ENCODE results near the gene PRCC.
"Not testable (repeated sequence)": the region's sequence is repeated elsewhere in the genome, so short reads cannot be mapped to it uniquely, and the experiment has no call there.

The PRCC gene

GRCh38 chr1:156744786-156745419 lies 22.4 kb upstream of the PRCC start:
- no peak for DNase-seq (ENCODE audit: low read depth in 2 of 2)

GRCh38 chr1:156745881-156746280 lies 21.5 kb upstream of the PRCC start:
- DNase-seq (ENCODE audit: low read depth in 2 of 2), result no peak

GRCh38 chr1:156746406-156746727 lies 21.0 kb upstream of the PRCC start:
- no peak for DNase-seq (ENCODE audit: low read depth in 2 of 2)

DNA sequence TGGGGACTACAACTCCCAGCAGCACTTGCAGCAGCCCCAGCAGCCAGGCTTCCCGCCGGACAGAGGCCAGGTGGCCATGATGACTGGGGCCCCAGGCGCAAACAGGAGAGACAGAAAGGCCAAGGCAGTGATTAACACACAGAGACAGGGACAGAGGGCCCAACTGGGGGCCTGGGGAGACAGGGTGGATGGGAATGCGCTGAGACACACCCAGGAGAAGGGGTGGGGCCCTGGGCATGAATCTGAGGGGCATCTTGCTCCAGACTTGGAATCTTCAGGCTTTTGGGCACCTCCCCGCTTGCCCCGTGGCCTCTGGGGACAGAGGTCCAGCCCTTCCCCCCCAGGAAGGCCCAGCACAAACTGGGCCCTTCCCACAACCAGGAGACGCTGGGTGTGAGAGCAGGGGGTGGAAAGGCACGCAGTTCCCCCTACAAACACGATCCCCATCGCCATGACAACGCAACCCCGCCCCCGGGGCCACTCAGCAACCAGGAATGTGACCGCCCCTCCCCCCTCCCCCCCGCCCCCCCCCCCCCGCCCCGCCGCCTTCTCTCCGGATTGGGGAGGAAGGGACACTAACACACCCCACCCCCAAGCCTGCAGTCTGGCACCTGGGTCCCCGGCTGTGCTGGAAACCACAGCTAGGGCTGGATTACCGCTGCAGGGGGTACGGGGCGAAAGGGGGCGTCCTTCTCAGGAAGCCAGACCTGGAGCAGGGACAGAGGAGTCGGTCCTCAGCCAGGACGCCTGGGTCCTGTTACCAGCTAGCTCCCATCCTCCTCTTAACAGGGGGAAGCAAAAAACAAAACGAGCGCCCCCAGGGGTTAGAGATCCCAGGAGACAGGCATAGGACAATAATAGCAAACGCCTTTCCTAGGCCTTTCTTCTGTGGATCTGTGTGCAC lies 20.4 kb upstream of the PRCC start:
- peak in 1 of 2 donors; percentile 56 for DNase-seq (ENCODE audit: low read depth in 2 of 2)

GRCh38 chr1:156747742-156748669 lies 19.3 kb upstream of the PRCC start:
- no peak for DNase-seq (ENCODE audit: low read depth in 2 of 2)

GRCh38 chr1:156748670-156749418 lies 18.5 kb upstream of the PRCC start:
- DNase-seq (ENCODE audit: low read depth in 2 of 2), result no peak

DNA sequence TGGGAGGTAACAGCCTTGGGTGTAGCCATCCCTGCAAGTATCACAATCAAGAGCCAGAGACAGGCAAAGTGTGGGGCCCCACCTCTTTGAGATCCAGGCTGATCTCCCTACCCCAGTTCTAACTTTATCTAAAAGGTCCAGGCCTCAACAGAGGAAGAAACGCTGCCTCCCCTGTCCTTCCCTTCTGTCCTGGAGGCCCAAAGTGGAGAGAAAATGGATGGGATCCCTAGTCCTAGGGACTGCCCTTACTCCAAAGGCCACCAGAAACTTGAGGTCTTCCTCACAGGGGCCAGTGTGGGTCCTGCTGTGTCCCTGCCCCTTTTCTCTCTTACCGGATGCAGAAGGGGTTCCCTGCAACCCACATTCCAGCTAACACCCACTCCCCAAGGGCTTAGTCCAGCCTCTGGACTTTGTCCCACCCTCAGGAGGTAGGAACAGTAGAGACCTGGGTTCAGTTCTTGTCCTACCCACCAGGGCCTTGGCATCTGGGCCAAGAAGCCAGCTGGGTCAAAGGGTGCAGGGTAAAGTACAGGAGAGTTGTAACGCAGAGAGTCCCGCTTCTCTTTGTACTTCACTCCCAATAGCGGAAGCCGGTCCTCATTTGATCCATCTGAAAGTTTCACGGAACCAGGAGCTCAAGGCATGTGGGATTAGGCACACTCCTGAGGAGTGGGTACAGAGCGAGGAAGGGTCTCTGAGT lies 17.8 kb upstream of the PRCC start:
- DNase-seq (ENCODE audit: low read depth in 2 of 2), result no peak

- peak in 1 of 2 donors; percentile 56 for DNase-seq (ENCODE audit: low read depth in 2 of 2)
Measured at GRCh38 chr1:156750191-156750672, 17.1 kb upstream of the PRCC start.

- no peak for DNase-seq (ENCODE audit: low read depth in 2 of 2)
Measured at GRCh38 chr1:156750711-156751450, 16.5 kb upstream of the PRCC start.

DNA sequence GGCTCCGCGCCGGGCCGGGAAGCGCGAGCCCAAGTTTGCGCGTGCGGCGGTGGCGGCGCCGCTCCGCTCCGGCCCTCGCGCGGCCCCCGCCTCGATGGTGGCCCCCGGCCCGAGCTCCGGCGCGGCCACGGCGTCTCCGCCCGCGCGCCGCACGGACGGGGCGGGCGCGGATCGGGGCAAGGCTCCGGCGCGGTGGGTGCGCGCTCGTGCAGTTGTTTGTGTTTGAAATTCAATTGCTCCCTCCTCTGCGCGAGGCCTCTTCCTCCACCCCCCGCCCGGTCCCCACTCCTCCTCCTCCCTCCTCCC lies 15.9 kb upstream of the PRCC start, which contains the start of gene HDGF:
TSS of gene HDGF (minus strand) at position 225 of the 306 bp plus-strand sequence. CDS start 246 bp downstream, outside the sequence.
- DNase-seq (ENCODE audit: low read depth in 2 of 2), result no peak

- peak; percentile 96 for DNase-seq (ENCODE audit: low read depth in 2 of 2)
Measured at GRCh38 chr1:156751757-156752481, 15.4 kb upstream of the PRCC start.

GRCh38 chr1:156752843-156753482 lies 14.4 kb upstream of the PRCC start:
- DNase-seq (ENCODE audit: low read depth in 2 of 2), result no peak

GRCh38 chr1:156754219-156754618 lies 13.1 kb upstream of the PRCC start:
- no peak for DNase-seq (ENCODE audit: low read depth in 2 of 2)

GRCh38 chr1:156755527-156755950 lies 11.8 kb upstream of the PRCC start:
- DNase-seq (ENCODE audit: low read depth in 2 of 2), result no peak

GRCh38 chr1:156756355-156756754 lies 11.0 kb upstream of the PRCC start:
- DNase-seq (ENCODE audit: low read depth in 2 of 2), result no peak

- not testable (repeated sequence) for DNase-seq (ENCODE audit: low read depth in 2 of 2)
Measured at GRCh38 chr1:156757572-156758253, 9.6 kb upstream of the PRCC start.

- no peak for DNase-seq (ENCODE audit: low read depth in 2 of 2)
Measured at GRCh38 chr1:156760092-156760795, 7.1 kb upstream of the PRCC start.

GRCh38 chr1:156760796-156761104 lies 6.6 kb upstream of the PRCC start:
- no peak for DNase-seq (ENCODE audit: low read depth in 2 of 2)

Data from stimulated activated CD8-positive, alpha-beta memory T cell treated with anti-CD3 and anti-CD28 coated beads, Interleukin-2, amount 100 ng/mL, for 48 hours (primary cell).